GM19463 (cell line): ENCODE results near the gene ELK3.
"Not testable (repeated sequence)": the region's sequence is repeated elsewhere in the genome, so short reads cannot be mapped to it uniquely, and the experiment has no call there.

Source experiments
- ATAC-seq: cut with Tn5 transposase; IDR thresholded peaks from one replicate; pipeline ENCODE4 v1.9.1; 2021; ENCODE audit warnings: mild to moderate bottlenecking, moderate library complexity; ENCODE audit not compliant: unreplicated experiment

ELK3 gene

DNA sequence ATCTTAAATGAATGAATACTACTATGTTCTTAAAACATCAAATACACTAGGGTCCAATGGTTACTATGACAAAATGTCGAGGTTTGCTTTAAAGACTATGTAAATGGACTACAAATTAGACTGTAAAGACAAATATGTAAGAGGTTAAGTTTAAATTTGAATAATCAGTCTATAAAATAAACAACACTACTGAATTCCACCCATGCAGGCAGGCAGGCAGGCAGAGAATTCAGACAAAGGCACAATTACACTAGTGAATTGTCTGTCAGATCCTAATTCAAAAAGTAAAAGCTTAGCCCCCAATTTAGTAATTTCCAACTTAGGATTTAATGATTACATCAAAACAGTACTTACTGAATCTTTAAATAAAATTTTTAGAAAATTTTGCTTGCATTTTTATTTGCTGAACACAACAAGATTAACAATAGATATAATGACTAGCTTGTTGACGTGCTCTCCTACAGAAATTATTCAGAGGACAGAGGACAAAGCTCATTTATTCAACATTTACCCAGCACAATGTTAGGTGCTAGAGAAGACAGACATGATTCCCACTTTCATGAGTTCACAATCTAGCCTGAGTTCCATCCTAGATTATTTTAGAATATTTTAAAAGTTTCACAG lies 108.6 kb downstream of the ELK3 start:
- ATAC-seq = no peak

DNA sequence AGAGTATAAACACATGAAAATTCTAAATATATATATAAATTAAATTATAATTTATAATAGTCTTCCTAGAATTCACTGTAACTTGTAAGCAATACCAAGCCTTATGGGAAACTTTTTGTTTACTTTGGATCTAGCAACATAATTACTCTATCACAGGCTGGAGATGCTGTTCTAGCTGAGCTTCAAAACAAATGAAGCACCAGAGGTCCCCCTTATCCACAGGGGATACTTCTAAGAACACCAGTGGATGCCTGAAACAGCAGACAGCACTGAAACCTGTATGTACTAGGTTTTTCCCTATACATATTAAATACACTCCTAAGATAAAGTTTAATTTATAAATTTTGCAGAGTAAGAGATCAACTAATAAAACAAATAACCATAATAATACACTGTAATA lies 109.5 kb downstream of the ELK3 start:
- ATAC-seq = no peak

DNA sequence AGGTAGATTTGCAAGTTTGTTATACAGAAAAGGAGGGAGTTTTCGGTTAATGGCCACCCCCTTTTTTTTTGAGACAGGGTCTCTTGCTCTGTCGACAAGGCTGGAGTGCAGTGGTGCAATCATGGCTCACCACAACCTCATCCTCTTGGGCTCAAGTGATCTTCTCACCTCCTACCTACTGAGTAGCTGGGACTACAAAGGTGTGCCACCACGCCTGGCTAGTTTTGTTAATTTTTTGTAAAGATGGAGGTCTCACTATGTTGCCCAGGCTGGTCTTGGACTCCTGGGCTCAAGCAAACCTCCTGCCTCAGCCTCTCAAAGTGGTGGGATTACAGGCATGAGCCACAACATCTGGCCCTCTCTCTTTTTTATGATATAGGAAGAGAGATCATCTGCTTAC lies 111.5 kb downstream of the ELK3 start:
- no peak for ATAC-seq

DNA sequence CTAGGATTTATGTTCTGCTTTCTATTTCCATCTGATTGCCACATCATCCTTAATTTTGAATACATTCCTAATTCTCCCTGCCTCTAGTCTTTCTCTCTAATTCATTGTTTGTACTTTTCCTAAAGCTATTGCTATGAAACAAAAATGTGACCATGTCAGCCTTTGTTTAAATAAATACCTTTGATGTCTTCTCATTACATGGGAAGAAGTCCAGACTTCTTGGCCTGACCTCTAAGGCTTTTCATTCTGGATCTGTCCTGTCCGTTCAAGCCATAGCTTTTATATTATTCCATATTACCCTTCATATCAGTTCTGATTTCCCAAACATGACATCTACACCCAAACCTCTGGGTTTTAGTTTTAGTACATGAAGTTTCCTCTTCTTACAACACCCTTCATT lies 114.7 kb downstream of the ELK3 start:
- ATAC-seq = no peak

DNA sequence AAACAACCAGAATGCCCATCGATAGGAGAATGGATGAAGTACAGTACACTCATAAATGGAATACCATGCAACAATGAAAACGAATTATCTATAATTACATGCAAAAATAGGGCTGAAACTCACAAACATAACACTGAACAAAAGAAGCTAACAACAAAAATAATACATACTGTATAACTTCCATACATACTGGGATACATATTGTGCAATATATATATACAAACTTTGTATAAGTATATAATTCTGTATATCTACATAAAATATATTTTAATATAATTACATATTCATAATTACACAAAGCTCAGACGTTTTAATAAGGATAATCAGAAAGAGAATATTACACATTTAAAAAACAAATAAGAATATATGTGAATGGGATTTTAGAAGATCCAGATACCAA lies 115.9 kb downstream of the ELK3 start:
- no peak for ATAC-seq

DNA sequence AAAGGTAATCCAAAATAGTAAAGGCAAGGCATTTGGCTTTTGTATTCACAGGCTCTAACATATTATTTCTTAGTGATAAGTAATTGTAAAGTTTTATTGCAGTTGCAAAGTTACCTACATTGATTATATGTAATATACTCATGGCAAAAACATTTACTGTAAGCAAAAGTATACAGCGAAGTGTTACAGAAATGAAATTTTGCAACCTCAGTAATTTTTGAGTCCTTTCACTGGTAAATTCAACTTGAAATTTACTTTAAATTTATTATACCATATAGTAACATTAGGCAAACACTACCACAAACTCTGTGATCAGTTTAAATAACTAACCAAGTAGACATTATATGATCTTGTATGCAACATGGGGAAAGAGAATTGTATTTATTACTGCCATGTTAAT lies 117.0 kb downstream of the ELK3 start:
- no peak for ATAC-seq

DNA sequence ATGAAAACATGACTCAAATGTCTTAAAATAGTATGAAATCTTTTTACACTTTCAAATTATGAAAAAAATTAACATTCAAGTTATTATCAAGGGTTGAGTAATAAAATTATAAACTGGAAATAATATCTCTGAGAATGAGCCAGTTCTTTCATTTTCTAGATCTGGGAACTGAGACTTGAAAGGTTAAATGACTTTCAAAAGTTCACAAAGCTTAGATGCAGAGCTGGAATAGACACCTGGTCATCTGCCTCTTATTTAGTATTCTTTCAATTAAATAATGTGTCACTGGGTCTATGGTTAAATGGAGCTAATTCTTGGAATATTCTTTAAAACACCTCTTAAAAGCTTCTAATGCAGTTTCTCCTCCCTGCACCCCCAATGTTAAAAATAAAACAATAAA lies 119.4 kb downstream of the ELK3 start:
- no peak for ATAC-seq

DNA sequence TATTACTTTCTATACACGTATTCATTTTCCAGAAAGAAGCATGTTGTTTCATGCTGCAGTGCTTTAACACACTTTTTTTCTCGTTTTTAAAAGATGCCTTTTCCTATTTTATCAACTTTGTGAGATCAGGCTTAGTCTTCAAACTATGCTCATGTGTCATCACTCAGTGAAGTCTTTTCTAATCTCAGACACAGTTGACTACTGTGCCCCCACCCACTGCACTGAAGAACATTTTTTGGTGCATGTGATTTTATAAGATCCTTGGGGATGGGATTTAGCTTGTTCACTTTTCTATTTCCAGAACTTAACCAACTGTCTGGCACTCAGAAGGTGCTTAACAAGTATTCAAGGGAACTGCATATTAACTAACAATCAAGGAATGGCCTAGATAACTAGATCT lies 120.5 kb downstream of the ELK3 start:
- no peak for ATAC-seq

DNA sequence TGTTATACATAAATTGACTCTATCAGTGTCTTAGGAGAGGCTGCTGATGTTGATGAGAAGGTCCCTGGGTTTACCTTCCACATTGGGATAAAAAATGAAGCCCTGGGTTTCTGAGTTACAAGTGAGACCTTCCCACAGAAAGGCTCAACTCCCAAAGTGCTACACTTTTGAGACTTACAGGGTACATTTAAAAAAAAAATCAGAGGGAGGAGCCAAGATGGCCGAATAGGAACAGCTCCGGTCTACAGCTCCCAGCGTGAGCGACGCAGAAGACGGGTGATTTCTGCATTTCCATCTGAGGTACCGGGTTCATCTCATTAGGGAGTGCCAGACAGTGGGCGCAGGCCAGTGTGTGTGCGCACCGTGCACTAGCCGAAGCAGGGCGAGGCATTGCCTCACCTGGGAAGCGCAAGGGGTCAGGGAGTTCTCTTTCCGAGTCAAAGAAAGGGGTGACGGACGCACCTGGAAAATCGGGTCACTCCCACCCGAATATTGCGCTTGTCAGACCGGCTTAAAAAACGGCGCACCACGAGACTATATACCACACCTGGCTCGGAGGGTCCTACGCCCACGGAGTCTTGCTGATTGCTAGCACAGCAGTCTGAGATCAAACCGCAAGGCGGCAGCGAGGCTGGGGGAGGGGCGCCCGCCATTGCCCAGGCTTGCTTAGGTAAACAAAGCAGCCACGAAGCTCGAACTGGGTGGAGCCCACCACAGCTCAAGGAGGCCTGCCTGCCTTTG lies 121.7 kb downstream of the ELK3 start:
- ATAC-seq = not testable (repeated sequence)

DNA sequence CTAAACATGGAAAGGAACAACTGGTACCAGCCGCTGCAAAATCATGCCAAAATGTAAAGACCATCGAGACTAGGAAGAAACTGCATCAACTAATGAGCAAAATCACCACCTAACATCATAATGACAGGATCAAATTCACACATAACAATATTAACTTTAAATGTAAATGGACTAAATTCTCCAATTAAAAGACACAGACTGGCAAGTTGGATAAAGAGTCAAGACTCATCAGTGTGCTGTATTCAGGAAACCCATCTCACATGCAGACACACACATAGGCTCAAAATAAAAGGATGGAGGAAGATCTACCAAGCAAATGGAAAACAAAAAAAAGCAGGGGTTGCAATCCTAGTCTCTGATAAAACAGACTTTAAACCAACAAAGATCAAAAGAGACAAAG lies 123.6 kb downstream of the ELK3 start:
- not testable (repeated sequence) for ATAC-seq
